Activated T-cell treated with anti-CD3 and anti-CD28 coated beads, Interleukin-2, amount 50 U/mL, for 72 hours (primary cell): ENCODE measurements around the gene SMPDL3A. TPM values are rescaled to one million over a fixed set of nuclear protein-coding genes. Genes with fewer than 3 reads are reported as not detected.

Experiments
- ATAC-seq, 2 donors: fragments of 150-1000 bp; cut with Tn5 transposase; replicated peaks in 1 of 2; 2 replicates each; pipeline ENCODE4 v1.10.0; 2021; ENCODE audit warnings: moderate library complexity in 2 of 2, mild to moderate bottlenecking in 1 of 2
- DNase-seq, 2 donors: peaks; one replicate each; pipeline ENCODE4 v3.0.0; 2021 to 2022; ENCODE audit warnings: mixed read lengths in 1 of 2
- H3K27ac Mint-ChIP-seq: one replicate; pipeline ENCODE4 v1.8.0; 2022; ENCODE audit warnings: mild to moderate bottlenecking, moderate library complexity, mixed read lengths
- H3K27me3 Mint-ChIP-seq: one replicate; pipeline ENCODE4 v1.8.0; 2022; ENCODE audit warnings: low read depth, mixed read lengths
- H3K36me3 Mint-ChIP-seq, 2 donors: one replicate each; pipeline ENCODE4 v1.8.0; 2022; ENCODE audit warnings: mixed read lengths in 2 of 2, mild to moderate bottlenecking in 1 of 2; ENCODE audit not compliant: insufficient read depth in 2 of 2
- H3K4me1 Mint-ChIP-seq: one replicate; pipeline ENCODE4 v1.8.0; 2022; ENCODE audit warnings: low read depth, mixed read lengths
- H3K4me3 Mint-ChIP-seq, 2 donors: one replicate each; pipeline ENCODE4 v1.8.0; 2022; ENCODE audit warnings: mild to moderate bottlenecking in 2 of 2, mixed read lengths in 2 of 2, moderate library complexity in 2 of 2
- H3K9me3 Mint-ChIP-seq, 2 donors: one replicate each; pipeline ENCODE4 v1.8.0; 2022; ENCODE audit warnings: mixed read lengths in 2 of 2
- total RNA-seq, 2 donors: library from RNA; stranded (reverse); gene quantifications; one replicate each; pipeline ENCODE4 v1.2.3, GENCODE V29; 2022

The SMPDL3A gene
- total RNA-seq, 2 donors from 2014 or later: 0.34 to 0.35 TPM

DNA sequence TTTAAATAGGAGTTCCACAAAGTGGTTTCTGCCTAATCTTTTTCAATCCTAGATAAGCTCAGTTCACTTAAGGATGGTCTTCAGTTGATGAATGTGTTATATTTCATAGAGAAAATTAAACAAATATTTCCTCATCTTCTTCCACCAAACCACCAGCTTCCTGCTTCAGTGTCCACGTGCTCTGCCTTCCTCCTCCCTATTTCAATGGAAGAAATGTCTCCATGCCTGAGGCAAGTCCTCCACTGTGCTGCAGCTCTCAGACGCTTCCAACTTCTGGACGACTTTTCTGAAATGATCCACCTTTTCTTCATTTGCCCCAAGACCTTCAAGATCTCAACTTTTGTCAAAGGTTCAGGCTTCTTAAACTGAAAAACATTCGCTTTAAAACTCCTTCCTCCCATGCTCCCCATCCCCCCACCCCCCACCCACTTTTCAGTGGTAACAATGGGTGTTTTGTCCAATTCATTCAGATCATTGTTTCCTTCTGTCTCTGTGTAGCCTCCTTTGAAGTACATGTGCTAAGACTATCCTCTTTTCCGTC, 34.8 kb upstream of the SMPDL3A start:
- H3K36me3 Mint-ChIP-seq: no peaks in the 10 kb centered on the region
- no peaks in the 10 kb centered on the region for H3K27me3 Mint-ChIP-seq
- no peak overlapping the region for H3K27ac Mint-ChIP-seq
- H3K4me3 Mint-ChIP-seq: no peak overlapping the region
- ATAC-seq (no peak), DNase-seq (no peak)
- peaks cover 0 to 6% of the 10 kb centered on the region in 2 donors for H3K9me3 Mint-ChIP-seq
- peaks cover 29% of the 10 kb centered on the region for H3K4me1 Mint-ChIP-seq

DNA sequence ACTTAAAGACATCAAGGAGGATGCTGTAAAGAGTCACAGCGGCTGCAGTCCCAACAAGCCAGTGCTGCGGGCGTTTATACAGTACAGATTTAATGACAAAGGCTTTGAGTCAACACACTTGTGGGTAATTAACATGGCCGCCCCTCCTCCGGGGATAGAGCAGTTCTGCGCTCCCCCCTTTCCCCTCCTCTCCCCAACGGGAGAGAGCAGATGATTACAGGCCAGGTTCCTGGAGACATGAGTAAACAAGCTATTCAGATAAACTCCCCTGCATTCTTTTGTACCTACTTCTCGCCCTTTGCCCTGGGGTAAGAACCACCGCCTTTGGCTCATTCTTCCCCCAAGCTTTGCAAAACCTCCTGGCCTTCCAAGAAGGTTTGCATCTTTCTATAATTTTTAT, 33.2 kb upstream of the SMPDL3A start:
- Mint-ChIP-seq H3K4me3 (no peak overlapping the region), H3K9me3 (peaks cover 0 to 6% of the 10 kb centered on the region in 2 donors), H3K36me3 (no peaks in the 10 kb centered on the region), H3K27me3 (no peaks in the 10 kb centered on the region), H3K27ac (no peak overlapping the region), H3K4me1 (peaks cover 27% of the 10 kb centered on the region)
- no peak for ATAC-seq
- DNase-seq: no peak

DNA sequence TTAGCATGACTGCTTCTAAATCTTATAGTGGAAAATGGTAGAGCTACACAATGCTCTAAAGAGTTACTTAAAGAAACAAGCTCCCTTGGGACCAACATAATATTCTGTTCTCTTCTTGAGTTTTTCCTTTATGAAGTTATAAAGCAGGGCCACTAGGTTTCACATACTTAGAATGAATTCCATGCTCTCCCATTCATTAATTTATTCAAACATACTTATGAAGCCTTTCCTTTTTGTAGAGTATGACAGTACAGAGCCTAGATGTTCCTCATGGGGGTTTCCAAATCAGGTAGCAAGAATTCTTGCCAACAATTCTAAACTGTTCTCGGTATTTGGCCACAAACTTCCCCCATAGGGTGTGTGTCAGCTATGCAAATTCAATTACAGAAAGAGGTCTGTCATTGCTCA, 30.1 kb upstream of the SMPDL3A start:
- ATAC-seq: peak; percentile 79 to 89
- Mint-ChIP-seq H3K27ac (no peak overlapping the region), H3K27me3 (peaks cover 3% of the 10 kb centered on the region), H3K36me3 (no peaks in the 10 kb centered on the region), H3K9me3 (peaks cover 2 to 4% of the 10 kb centered on the region in 2 donors), H3K4me3 (no peak overlapping the region), H3K4me1 (peaks cover 16% of the 10 kb centered on the region)
- DNase-seq: no peak

DNA sequence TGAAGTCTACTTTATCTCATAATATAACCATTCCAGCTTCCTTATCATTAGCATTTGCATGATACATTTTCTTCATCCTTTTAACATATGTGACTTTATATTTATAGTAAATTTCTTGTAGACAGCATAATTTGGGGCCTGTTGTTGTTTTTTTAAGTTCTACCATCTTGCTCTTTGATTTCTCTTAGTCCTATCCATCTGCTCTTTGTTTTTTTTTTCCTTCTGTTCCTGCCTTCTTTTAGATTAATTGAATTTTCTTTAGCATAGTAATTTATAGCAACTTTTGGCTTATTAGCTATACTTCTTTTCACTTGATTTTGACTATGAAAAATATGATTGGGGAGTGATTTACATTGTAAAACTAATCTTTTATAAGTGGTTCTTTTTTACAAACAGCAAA, 28.7 kb upstream of the SMPDL3A start:
- Mint-ChIP-seq H3K27me3 (peaks cover 6% of the 10 kb centered on the region), H3K36me3 (no peaks in the 10 kb centered on the region), H3K9me3 (peaks cover 2% of the 10 kb centered on the region in 2 donors), H3K4me3 (no peak overlapping the region), H3K27ac (peak overlapping the region; percentile 60), H3K4me1 (peaks cover 8% of the 10 kb centered on the region)
- DNase-seq (no peak), ATAC-seq (no peak)

DNA sequence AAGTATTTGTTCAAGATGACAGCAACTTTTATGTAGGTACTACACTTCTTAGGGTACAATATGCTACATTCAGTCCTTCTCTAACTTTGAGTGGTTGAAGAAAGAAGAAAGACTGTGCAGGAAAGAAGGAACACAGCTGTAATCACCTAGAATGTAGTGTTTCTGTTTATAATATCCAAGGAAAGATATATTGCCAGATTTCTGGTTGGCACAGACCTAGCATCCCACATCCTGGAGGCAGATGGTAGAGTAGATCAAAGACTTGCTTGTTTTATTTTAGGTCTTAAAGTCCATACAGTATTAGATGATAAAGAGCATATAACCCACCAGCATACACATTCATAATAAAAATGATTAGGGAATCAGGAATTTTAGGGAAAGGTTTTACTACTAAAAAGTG, 22.8 kb upstream of the SMPDL3A start:
- DNase-seq: no peak
- H3K36me3 Mint-ChIP-seq: no peaks in the 10 kb centered on the region
- no peak overlapping the region for H3K27ac Mint-ChIP-seq
- peaks cover 0 to 2% of the 10 kb centered on the region in 2 donors for H3K9me3 Mint-ChIP-seq
- no peaks in the 10 kb centered on the region for H3K4me1 Mint-ChIP-seq
- no peak overlapping the region for H3K4me3 Mint-ChIP-seq
- ATAC-seq: no peak
- H3K27me3 Mint-ChIP-seq: peaks cover 40% of the 10 kb centered on the region

DNA sequence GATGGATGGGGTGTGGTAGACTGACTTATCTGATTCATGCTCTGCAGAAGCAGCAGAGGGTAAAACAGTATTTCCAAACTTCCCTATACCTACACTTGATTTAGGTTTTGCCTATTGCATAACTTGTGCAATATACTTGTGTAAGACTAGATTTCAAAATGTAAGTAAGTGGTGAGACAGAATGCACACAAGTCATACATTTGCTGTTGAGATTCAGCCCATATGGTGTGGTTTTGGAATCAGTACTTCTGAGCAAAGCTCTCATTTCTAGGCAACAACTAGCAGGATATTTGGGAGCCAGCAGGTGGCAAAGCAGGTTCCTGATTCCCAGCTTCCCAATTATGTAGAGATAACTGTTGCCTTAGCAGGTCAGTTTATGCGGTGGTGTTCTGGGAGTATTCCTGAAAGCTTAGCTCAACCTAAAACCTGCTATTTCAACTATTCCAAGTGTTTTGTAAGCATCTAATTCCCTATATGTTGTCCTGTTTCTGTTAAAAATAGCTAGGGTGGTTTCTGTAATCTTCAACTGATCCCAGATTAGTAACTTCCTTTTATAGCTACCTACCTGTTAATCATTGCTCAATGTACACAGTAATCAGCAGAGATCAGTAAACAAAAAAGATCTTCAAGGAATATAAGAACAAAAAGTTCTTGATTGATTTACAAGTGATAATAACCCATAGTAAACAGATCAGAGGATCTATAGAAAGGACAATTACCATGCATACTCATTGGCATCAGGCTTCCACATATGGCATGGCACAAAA, 18.0 kb upstream of the SMPDL3A start:
- DNase-seq: no peak
- no peaks in the 10 kb centered on the region for H3K4me1 Mint-ChIP-seq

DNA sequence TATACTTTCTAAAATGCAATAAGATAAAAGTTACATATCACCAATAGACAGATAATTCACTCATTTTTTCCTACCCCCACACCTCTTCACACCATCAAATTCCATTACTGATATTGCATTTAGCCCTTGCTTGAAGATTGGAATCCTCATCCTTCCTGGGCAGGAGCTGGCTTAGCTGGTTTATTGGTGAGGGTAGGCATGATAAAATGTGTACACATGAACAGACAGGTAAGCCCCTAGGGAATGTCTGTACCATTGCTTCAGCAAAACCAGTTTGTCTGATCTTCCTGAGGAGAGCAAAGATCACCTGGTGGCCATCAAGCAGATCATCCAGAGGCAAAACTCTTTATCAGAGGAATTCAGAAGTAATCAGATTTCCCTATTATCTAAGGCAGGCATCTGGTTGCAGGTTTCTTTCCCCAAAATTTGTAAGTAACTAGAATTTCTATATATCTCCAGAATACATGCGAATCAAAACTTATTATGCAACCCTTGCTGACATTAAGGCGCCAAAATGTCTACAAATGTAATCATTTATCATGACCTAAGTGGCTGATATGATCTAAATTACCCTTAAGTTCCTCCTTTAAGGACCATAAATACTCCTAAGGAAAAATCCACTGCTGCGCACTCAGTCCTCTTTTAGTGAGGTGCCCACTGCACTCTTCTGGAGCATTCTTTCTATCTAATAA, 16.2 kb upstream of the SMPDL3A start:
- DNase-seq (no peak), ATAC-seq (no peak)
- H3K27ac Mint-ChIP-seq: no peak overlapping the region
- no peak overlapping the region for H3K4me3 Mint-ChIP-seq
- H3K27me3 Mint-ChIP-seq: peaks cover 42% of the 10 kb centered on the region
- no peaks in the 10 kb centered on the region for H3K4me1 Mint-ChIP-seq
- H3K36me3 Mint-ChIP-seq: no peaks in the 10 kb centered on the region
- H3K9me3 Mint-ChIP-seq: peaks cover 0 to 3% of the 10 kb centered on the region in 2 donors

More for the DNA sequence above, 18.0 kb upstream of the SMPDL3A start:
- no peak for ATAC-seq
- peaks cover 51% of the 10 kb centered on the region for H3K27me3 Mint-ChIP-seq
- H3K36me3 Mint-ChIP-seq: no peaks in the 10 kb centered on the region
- H3K27ac Mint-ChIP-seq: no peak overlapping the region
- no peak overlapping the region for H3K4me3 Mint-ChIP-seq
- H3K9me3 Mint-ChIP-seq: peaks cover 0 to 3% of the 10 kb centered on the region in 2 donors

DNA sequence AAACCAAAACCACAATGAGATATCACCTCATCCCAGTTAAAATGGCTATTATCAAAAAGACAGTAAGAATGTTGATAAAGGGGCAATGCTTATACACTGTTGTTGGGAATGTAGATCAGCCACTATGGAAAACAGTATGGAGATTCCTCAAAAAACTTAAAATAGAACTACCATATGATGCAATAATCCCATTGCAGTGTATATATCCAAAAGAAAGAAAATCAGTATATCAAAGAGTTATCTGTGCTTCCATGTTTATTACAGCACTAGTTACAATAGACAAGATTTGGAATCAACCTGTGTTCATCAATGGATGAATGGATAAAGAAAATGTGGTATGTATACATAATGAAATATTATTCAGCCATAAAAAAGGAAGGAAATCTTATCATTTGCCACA, 13.1 kb upstream of the SMPDL3A start:
- Mint-ChIP-seq H3K36me3 (no peaks in the 10 kb centered on the region), H3K4me1 (no peaks in the 10 kb centered on the region), H3K27me3 (peaks cover 27% of the 10 kb centered on the region), H3K27ac (no peak overlapping the region), H3K4me3 (no peak overlapping the region), H3K9me3 (peaks cover 0 to 3% of the 10 kb centered on the region in 2 donors)
- DNase-seq: no peak
- no peak for ATAC-seq

DNA sequence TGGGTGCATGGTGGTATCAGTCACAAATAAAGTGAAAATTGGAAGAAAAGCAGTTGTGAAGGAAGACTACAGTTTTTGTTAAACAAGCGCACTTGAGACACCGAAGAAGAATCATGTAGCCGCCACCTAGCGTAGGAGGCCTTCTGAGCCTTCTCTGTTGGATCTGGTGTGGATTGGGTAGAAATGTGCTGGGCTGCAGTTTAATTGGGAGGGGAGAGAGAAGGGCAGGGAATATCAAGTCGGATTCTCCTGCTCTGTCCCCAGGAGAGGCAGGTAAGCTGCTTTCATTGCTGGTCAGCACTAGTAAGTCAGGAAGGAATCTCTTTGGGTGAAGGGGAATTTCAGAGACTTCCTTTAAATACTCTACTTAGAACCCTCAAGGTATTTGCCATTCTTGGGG, 10.8 kb upstream of the SMPDL3A start:
- Mint-ChIP-seq H3K27me3 (peaks cover 16% of the 10 kb centered on the region), H3K4me1 (no peaks in the 10 kb centered on the region), H3K36me3 (no peaks in the 10 kb centered on the region), H3K27ac (no peak overlapping the region), H3K4me3 (no peak overlapping the region), H3K9me3 (peaks cover 0 to 3% of the 10 kb centered on the region in 2 donors)
- DNase-seq (no peak), ATAC-seq (no peak)

DNA sequence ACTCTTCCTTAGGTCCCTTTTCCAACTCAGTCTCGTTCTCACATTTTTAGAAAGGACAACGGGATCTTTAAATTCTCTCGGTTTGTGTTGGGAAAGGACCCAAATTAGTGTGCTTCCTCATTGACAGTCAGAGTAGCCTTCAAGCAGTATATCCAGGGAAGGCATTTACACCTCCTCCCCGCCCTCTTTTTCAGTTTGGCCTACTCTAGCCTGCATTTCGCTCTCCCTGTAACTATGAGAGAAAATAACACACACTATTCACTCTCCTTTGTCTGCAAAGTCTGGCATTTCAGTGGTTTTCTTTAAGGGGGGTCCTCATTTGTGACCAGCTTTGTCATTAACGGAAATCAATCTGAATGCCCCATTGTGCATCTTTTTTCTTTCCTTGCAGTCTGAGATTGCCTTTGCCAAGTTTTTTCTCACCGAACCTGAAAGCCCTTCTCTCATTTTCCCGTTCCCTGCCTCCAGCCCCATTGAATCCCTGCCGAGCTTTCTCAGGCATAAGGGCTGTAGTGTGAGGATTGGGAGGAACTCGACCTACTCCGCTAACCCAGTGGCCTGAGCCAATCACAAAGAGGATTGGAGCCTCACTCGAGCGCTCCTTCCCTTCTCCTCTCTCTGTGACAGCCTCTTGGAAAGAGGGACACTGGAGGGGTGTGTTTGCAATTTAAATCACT, 9.9 kb upstream of the SMPDL3A start:
- Mint-ChIP-seq H3K4me3 (no peak overlapping the region), H3K4me1 (no peaks in the 10 kb centered on the region), H3K27ac (no peak overlapping the region), H3K27me3 (peaks cover 21% of the 10 kb centered on the region), H3K36me3 (no peaks in the 10 kb centered on the region), H3K9me3 (peaks cover 0 to 3% of the 10 kb centered on the region in 2 donors)
- ATAC-seq (no peak), DNase-seq (no peak)

DNA sequence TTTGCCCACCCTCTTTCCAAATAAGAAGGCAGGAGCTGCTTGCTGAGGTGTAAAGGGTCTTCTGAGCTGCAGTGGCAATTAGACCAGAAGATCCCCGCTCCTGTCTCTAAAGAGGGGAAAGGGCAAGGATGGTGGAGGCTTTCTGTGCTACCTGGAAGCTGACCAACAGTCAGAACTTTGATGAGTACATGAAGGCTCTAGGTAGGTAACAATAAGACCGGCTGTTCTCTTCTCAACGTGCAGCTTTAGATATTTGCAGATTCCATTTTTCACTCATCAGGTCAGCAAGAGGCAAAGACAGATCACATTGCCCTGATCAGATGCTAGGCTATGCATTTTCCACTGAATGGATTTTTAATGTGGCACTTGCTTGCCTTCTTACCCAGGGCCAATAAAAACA, 9.4 kb upstream of the SMPDL3A start, which contains the start of gene FABP7:
FABP7 (plus strand) TSS at position 50 of the 400 bp plus-strand sequence; CDS start at position 129, 79 bp downstream.
- Mint-ChIP-seq H3K27ac (no peak within 1 kb of the TSS), H3K36me3 (no peaks in the 10 kb centered on the region), H3K27me3 (peaks cover 21% of the 10 kb centered on the region), H3K4me3 (no peak within 1 kb of the TSS), H3K9me3 (peaks cover 0 to 3% of the 10 kb centered on the region in 2 donors), H3K4me1 (no peaks in the 10 kb centered on the region)
- DNase-seq (no peak), ATAC-seq (no peak)

DNA sequence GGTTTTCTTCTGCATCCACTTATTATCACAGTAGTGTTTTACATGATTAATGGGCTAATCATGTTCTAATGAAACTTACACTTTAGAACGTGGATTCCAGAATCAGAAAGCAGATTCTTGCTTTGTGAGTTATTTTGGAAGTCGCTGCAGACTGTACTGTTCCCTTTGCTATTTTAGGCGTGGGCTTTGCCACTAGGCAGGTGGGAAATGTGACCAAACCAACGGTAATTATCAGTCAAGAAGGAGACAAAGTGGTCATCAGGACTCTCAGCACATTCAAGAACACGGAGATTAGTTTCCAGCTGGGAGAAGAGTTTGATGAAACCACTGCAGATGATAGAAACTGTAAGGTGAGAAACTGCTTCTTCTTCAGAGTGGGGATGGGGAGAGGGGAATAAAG, 8.9 kb upstream of the SMPDL3A start:
- Mint-ChIP-seq H3K36me3 (no peaks in the 10 kb centered on the region), H3K4me1 (no peaks in the 10 kb centered on the region), H3K9me3 (peaks cover 0 to 3% of the 10 kb centered on the region in 2 donors), H3K4me3 (no peak overlapping the region), H3K27me3 (peaks cover 21% of the 10 kb centered on the region), H3K27ac (no peak overlapping the region)
- ATAC-seq (no peak), DNase-seq (no peak)

DNA sequence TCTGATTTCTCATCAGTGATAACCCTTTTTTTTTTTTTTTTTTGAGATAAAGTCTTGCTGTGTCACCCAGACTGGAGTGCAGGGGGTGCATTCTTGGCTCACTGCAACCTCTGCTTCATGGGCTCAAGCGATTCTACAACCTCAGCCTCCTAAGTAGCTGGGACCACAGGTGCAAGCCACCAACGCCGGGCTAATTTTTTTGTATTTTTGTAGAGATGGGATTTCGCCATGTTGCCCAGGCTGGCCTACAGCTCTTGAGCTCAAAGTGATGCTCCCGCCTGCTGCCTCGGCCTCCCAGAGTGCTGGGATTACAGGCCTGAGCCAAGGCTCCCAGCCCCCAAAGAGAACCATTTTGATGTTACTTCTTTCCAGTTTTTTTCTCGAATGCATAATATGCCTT, 7.3 kb upstream of the SMPDL3A start:
- Mint-ChIP-seq H3K9me3 (no peaks in the 10 kb centered on the region), H3K4me3 (no peak overlapping the region), H3K27ac (no peak overlapping the region), H3K27me3 (peaks cover 25% of the 10 kb centered on the region), H3K36me3 (no peaks in the 10 kb centered on the region), H3K4me1 (no peaks in the 10 kb centered on the region)
- DNase-seq: no peak
- ATAC-seq: no peak
